ENCODE data around the gene CHRNA4.
"Not testable (repeated sequence)": the region's sequence is repeated elsewhere in the genome, so short reads cannot be mapped to it uniquely, and the experiment has no call there.

- TF ChIP-seq, protein P1, sequence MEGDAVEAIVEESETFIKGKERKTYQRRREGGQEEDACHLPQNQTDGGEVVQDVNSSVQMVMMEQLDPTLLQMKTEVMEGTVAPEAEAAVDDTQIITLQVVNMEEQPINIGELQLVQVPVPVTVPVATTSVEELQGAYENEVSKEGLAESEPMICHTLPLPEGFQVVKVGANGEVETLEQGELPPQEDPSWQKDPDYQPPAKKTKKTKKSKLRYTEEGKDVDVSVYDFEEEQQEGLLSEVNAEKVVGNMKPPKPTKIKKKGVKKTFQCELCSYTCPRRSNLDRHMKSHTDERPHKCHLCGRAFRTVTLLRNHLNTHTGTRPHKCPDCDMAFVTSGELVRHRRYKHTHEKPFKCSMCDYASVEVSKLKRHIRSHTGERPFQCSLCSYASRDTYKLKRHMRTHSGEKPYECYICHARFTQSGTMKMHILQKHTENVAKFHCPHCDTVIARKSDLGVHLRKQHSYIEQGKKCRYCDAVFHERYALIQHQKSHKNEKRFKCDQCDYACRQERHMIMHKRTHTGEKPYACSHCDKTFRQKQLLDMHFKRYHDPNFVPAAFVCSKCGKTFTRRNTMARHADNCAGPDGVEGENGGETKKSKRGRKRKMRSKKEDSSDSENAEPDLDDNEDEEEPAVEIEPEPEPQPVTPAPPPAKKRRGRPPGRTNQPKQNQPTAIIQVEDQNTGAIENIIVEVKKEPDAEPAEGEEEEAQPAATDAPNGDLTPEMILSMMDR (IDR thresholded peaks at IDR 0.05), result not testable (repeated sequence)
- not testable (repeated sequence) for TF ChIP-seq POLR2A (IDR thresholded peaks at IDR 0.05)
These were observed 55.0 kb downstream of the CHRNA4 start for GRCh38 chr20:63305933-63306672.

All from right lobe of liver (tissue), 4 donors.